Fibroblast of the aortic adventitia (primary cell): Measurements from ENCODE around the gene SUMO4. TPM values are rescaled to one million over a fixed set of nuclear protein-coding genes. Genes with fewer than 3 reads are reported as not detected.

Experiments used
- DNase-seq: peaks from one replicate; pipeline ENCODE4 v3.0.0-alpha.2; 2010; ENCODE audit warnings: low read depth
- H3K4me3 ChIP-seq: 2 replicates; pipeline ENCODE4 v1.5.1; 2011; ENCODE audit warnings: low read depth, mild to moderate bottlenecking, control low read depth, low read length, moderate library complexity
- CTCF ChIP-seq: IDR thresholded peaks from 2 replicates; pipeline ENCODE4 v1.5.1; 2011; ENCODE audit warnings: mild to moderate bottlenecking, low read length, control low read depth, inconsistent platforms; ENCODE audit not compliant: insufficient read depth
- total RNA-seq: library from RNA; depleted of rRNA; stranded (reverse); fragments of >200 nt; gene quantifications from 2 replicates; pipeline ENCODE4 v1.2.3, GENCODE V29; 2012; ENCODE audit warnings: low replicate concordance

Gene SUMO4
- total RNA-seq, 1 donor, result 3.8 TPM

GRCh38 chr6:149449831-149450678 lies 50.0 kb downstream of the SUMO4 start:
- no peak for TF ChIP-seq CTCF
- DNase-seq, result no peak
- no peak overlapping the region for H3K4me3 ChIP-seq

Other genes with a start within 250 kb of the SUMO4 start
- 20.2 and 40.0 TPM in 2 replicates for gene TAB2, start 82.5 kb upstream of the SUMO4 start, total RNA-seq
- gene ZC3H12D, start 84.8 kb downstream of the SUMO4 start, total RNA-seq, result 0.09 TPM in 1 of 2 replicates, not detected in the other
- 36.1 and 46.0 TPM in 2 replicates for gene PPIL4, start 145.8 kb downstream of the SUMO4 start, total RNA-seq
- 63.4 and 87.9 TPM in 2 replicates for gene GINM1, start 166.1 kb downstream of the SUMO4 start, total RNA-seq
- 26.7 and 32.3 TPM in 2 replicates for gene KATNA1, start 248.5 kb downstream of the SUMO4 start, total RNA-seq